Neural cell (in vitro differentiated cells): ENCODE data around the gene IGSF10. TPM values are rescaled to one million over a fixed set of nuclear protein-coding genes. Genes with fewer than 3 reads are reported as not detected.

ENCODE experiments used
- H2AFZ ChIP-seq: fragments of 200-600, 300-800 bp; sonication (generic), shearing (Covaris generic); 2 replicates; pipeline ENCODE4 v1.6.0; 2014; ENCODE audit warnings: low read depth, mild to moderate bottlenecking, antibody characterized with exemption, low read length, moderate library complexity
- H3F3A ChIP-seq: fragments of 200-600 bp; shearing (Covaris generic); 2 replicates; pipeline ENCODE4 v1.6.1; 2016; ENCODE audit warnings: mild to moderate bottlenecking, moderate library complexity, mixed read lengths, antibody characterized with exemption, low read length; ENCODE audit not compliant: insufficient read depth, poor library complexity, severe bottlenecking
- H3K27ac ChIP-seq: fragments of 200-600, 300-800 bp; sonication (generic), shearing (Covaris generic); 2 replicates; pipeline ENCODE4 v1.5.1; 2014; ENCODE audit warnings: mild to moderate bottlenecking, low read length, moderate library complexity
- H3K27me3 ChIP-seq: fragments of 300-800, 200-600 bp; sonication (generic), shearing (Covaris generic); 2 replicates; pipeline ENCODE4 v1.6.0; 2014; ENCODE audit warnings: mild to moderate bottlenecking, low read depth, low read length, moderate library complexity; ENCODE audit not compliant: insufficient read depth
- H3K36me3 ChIP-seq: fragments of 300-800, 200-600 bp; sonication (generic), shearing (Covaris generic); 2 replicates; pipeline ENCODE4 v1.5.1; 2014; ENCODE audit warnings: mild to moderate bottlenecking, antibody characterized with exemption, low read length, moderate library complexity; ENCODE audit not compliant: insufficient read depth
- H3K4me2 ChIP-seq: fragments of 300-800, 200-600 bp; sonication (generic), shearing (Covaris generic); 2 replicates; pipeline ENCODE4 v1.6.0; 2014; ENCODE audit warnings: mild to moderate bottlenecking, low read length
- H3K4me3 ChIP-seq: fragments of 300-800, 200-600 bp; sonication (generic), shearing (Covaris generic); 2 replicates; pipeline ENCODE4 v1.5.1; 2014; ENCODE audit warnings: mild to moderate bottlenecking, low read length, moderate library complexity
- H3K79me2 ChIP-seq: fragments of 200-600 bp; shearing (Covaris generic); replicated peaks from 2 replicates; pipeline ENCODE4 v1.6.0; 2014; ENCODE audit warnings: mild to moderate bottlenecking, low read length, moderate library complexity; ENCODE audit not compliant: insufficient read depth
- H3K9ac ChIP-seq: fragments of 300-800, 200-600 bp; sonication (generic), shearing (Covaris generic); 2 replicates; pipeline ENCODE4 v1.6.1; 2016; ENCODE audit warnings: mild to moderate bottlenecking, low read length, mixed read lengths
- H3K9me2 ChIP-seq: fragments of 200-600 bp; shearing (Covaris generic); 2 replicates; pipeline ENCODE4 v1.6.1; 2016; ENCODE audit warnings: mild to moderate bottlenecking, low read length, mixed read lengths; ENCODE audit not compliant: insufficient read depth
- H3K9me3 ChIP-seq: fragments of 200-600, 300-800 bp; sonication (generic), shearing (Covaris generic); 2 replicates; pipeline ENCODE4 v1.6.1; 2016; ENCODE audit warnings: mild to moderate bottlenecking, mixed run types, low read length, moderate library complexity, mixed read lengths
- H4K20me1 ChIP-seq: fragments of 200-600 bp; shearing (Covaris generic); 2 replicates; pipeline ENCODE4 v1.6.1; 2016; ENCODE audit warnings: mild to moderate bottlenecking, mixed run types; ENCODE audit not compliant: insufficient read depth
- EP300 ChIP-seq: fragments of 450-650 bp; conservative IDR thresholded peaks from 2 replicates; pipeline ENCODE4 v1.6.1; 2014; ENCODE audit warnings: antibody characterized with exemption, mild to moderate bottlenecking, moderate library complexity; ENCODE audit not compliant: poor library complexity, severe bottlenecking
- EZH2 ChIP-seq: fragments of 200-600, 300-800 bp; shearing (Covaris generic), sonication (generic); IDR thresholded peaks from 2 replicates; pipeline ENCODE4 v1.6.1; 2014; ENCODE audit warnings: antibody characterized with exemption, low read length, borderline replicate concordance, mild to moderate bottlenecking; ENCODE audit not compliant: insufficient read depth, poor library complexity, severe bottlenecking
- MXI1 ChIP-seq: fragments of 450-650 bp; conservative IDR thresholded peaks from 2 replicates; pipeline ENCODE4 v1.6.1; 2014; ENCODE audit warnings: antibody characterized with exemption, mild to moderate bottlenecking; ENCODE audit not compliant: poor library complexity, severe bottlenecking
- POLR2AphosphoS5 ChIP-seq: IDR thresholded peaks from 2 replicates; pipeline ENCODE4 v1.6.1; 2012
- RAD21 ChIP-seq: fragments of 450-650 bp; conservative IDR thresholded peaks from 2 replicates; pipeline ENCODE4 v1.6.1; 2014; ENCODE audit warnings: antibody characterized with exemption, mild to moderate bottlenecking, moderate library complexity
- SMC3 ChIP-seq: fragments of 450-650 bp; conservative IDR thresholded peaks from 2 replicates; pipeline ENCODE4 v1.6.1; 2014; ENCODE audit warnings: antibody characterized with exemption, mild to moderate bottlenecking, moderate library complexity; ENCODE audit not compliant: poor library complexity
- TAF1 ChIP-seq: IDR thresholded peaks from 2 replicates; pipeline ENCODE4 v1.6.1; 2012; ENCODE audit warnings: low read depth
- polyA plus RNA-seq: library from polyadenylated mRNA; depleted of rRNA; stranded (reverse); fragments of >200 nt; gene quantifications from 2 replicates; pipeline ENCODE4 v1.2.3, GENCODE V29; 2014
- TF ChIP-seq, protein P1 (sequence below): IDR thresholded peaks from 2 replicates; pipeline ENCODE4 v1.6.1; 2012; ENCODE audit warnings: borderline replicate concordance
- TF ChIP-seq, protein P2 (sequence below): fragments of 450-650 bp; IDR thresholded peaks from 2 replicates; pipeline ENCODE4 v1.5.1; 2014; ENCODE audit warnings: antibody characterized with exemption, mild to moderate bottlenecking, moderate library complexity; ENCODE audit not compliant: poor library complexity, severe bottlenecking

IGSF10 gene
- polyA plus RNA-seq, 1 donor from 2014 or later: not detected

DNA sequence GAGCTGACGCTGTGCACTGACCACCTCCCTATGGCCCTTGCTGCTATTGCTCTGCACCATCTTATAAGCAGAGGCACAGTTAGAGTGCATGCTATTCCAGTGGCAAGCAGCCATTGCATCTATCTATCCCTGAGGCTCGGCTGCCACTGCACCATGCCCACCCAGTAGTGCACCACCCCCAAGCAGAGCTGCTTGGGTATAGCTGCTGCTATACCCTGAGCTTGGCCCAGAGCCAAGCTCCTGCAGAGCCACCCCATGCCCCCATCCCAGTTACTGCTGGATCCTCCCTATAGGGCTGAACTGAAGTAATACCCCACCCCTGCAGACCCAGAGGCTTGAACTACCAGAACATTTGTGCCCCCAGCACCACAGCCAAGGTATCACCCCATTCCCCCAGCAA lies 19.6 kb upstream of the IGSF10 start:
- TF ChIP-seq POLR2AphosphoS5 (no peak), RAD21 (no peak), EZH2 (no peak), SMC3 (no peak), MXI1 (no peak), EP300 (no peak), TAF1 (no peak)
- TF ChIP-seq, protein P1, sequence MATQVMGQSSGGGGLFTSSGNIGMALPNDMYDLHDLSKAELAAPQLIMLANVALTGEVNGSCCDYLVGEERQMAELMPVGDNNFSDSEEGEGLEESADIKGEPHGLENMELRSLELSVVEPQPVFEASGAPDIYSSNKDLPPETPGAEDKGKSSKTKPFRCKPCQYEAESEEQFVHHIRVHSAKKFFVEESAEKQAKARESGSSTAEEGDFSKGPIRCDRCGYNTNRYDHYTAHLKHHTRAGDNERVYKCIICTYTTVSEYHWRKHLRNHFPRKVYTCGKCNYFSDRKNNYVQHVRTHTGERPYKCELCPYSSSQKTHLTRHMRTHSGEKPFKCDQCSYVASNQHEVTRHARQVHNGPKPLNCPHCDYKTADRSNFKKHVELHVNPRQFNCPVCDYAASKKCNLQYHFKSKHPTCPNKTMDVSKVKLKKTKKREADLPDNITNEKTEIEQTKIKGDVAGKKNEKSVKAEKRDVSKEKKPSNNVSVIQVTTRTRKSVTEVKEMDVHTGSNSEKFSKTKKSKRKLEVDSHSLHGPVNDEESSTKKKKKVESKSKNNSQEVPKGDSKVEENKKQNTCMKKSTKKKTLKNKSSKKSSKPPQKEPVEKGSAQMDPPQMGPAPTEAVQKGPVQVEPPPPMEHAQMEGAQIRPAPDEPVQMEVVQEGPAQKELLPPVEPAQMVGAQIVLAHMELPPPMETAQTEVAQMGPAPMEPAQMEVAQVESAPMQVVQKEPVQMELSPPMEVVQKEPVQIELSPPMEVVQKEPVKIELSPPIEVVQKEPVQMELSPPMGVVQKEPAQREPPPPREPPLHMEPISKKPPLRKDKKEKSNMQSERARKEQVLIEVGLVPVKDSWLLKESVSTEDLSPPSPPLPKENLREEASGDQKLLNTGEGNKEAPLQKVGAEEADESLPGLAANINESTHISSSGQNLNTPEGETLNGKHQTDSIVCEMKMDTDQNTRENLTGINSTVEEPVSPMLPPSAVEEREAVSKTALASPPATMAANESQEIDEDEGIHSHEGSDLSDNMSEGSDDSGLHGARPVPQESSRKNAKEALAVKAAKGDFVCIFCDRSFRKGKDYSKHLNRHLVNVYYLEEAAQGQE: no peak
- TF ChIP-seq, protein P2, sequence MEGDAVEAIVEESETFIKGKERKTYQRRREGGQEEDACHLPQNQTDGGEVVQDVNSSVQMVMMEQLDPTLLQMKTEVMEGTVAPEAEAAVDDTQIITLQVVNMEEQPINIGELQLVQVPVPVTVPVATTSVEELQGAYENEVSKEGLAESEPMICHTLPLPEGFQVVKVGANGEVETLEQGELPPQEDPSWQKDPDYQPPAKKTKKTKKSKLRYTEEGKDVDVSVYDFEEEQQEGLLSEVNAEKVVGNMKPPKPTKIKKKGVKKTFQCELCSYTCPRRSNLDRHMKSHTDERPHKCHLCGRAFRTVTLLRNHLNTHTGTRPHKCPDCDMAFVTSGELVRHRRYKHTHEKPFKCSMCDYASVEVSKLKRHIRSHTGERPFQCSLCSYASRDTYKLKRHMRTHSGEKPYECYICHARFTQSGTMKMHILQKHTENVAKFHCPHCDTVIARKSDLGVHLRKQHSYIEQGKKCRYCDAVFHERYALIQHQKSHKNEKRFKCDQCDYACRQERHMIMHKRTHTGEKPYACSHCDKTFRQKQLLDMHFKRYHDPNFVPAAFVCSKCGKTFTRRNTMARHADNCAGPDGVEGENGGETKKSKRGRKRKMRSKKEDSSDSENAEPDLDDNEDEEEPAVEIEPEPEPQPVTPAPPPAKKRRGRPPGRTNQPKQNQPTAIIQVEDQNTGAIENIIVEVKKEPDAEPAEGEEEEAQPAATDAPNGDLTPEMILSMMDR: no peak
- Histone ChIP-seq H2AFZ (no peak overlapping the region), H3K4me2 (no peak overlapping the region), H3K9me2 (no peaks in the 10 kb centered on the region), H3K4me3 (no peak overlapping the region), H3K79me2 (no peaks in the 10 kb centered on the region), H3K27ac (no peak overlapping the region), H3F3A (no peaks in the 10 kb centered on the region), H4K20me1 (no peaks in the 10 kb centered on the region), H3K9ac (no peak overlapping the region), H3K27me3 (no peaks in the 10 kb centered on the region), H3K9me3 (no peaks in the 10 kb centered on the region), H3K36me3 (no peaks in the 10 kb centered on the region)

GRCh38 chr3:151479452-151479851 lies 18.6 kb upstream of the IGSF10 start:
- Histone ChIP-seq H3K36me3 (no peaks in the 10 kb centered on the region), H3K9me2 (no peaks in the 10 kb centered on the region), H4K20me1 (no peaks in the 10 kb centered on the region), H2AFZ (no peak overlapping the region), H3K4me3 (no peak overlapping the region), H3K27me3 (no peaks in the 10 kb centered on the region), H3K27ac (no peak overlapping the region), H3F3A (no peaks in the 10 kb centered on the region), H3K9ac (no peak overlapping the region), H3K79me2 (no peaks in the 10 kb centered on the region), H3K9me3 (no peaks in the 10 kb centered on the region), H3K4me2 (no peak overlapping the region)
- TF ChIP-seq EP300: no peak
- TF ChIP-seq RAD21: no peak
- TF ChIP-seq, protein P2: no peak
